Activated CD4-positive, alpha-beta T cell treated with anti-CD3 and anti-CD28 coated beads, Interleukin-2, amount 50 U/mL, for 48 hours (primary cell): ENCODE results near the gene MILR1.
"Not testable (repeated sequence)": the region's sequence is repeated elsewhere in the genome, so short reads cannot be mapped to it uniquely, and the experiment has no call there.

Experiments
- DNase-seq, 2 experiments: peaks; one replicate each; pipeline ENCODE4 v3.0.0-alpha.2; 2020

The MILR1 gene

GRCh38 chr17:64477849-64478248 is 28.9 kb downstream of the MILR1 start:
- DNase-seq = no peak

- no peak for DNase-seq
Observed at GRCh38 chr17:64480951-64481350, 32.0 kb downstream of the MILR1 start.

GRCh38 chr17:64484380-64484779 is 35.5 kb downstream of the MILR1 start:
- no peak for DNase-seq

GRCh38 chr17:64488301-64488700 is 39.4 kb downstream of the MILR1 start:
- DNase-seq = no peak

- peak; percentile 56 to 67 for DNase-seq
Observed at GRCh38 chr17:64491034-64491860, 42.3 kb downstream of the MILR1 start.

GRCh38 chr17:64491994-64492393 is 43.1 kb downstream of the MILR1 start:
- no peak for DNase-seq

GRCh38 chr17:64492481-64493109 is 43.7 kb downstream of the MILR1 start:
- DNase-seq = no peak

- DNase-seq = no peak
Observed at GRCh38 chr17:64494121-64494520, 45.2 kb downstream of the MILR1 start.

- DNase-seq = not testable (repeated sequence)
Observed at GRCh38 chr17:64495300-64495699, 46.4 kb downstream of the MILR1 start.

- no peak for DNase-seq
Observed at GRCh38 chr17:64496348-64496785, 47.5 kb downstream of the MILR1 start.

GRCh38 chr17:64496786-64497564 is 48.1 kb downstream of the MILR1 start, which contains the start of gene POLG2:
Gene POLG2 (minus strand): TSS chr17:64497054. CDS start chr17:64496968, 86 bp downstream.
- DNase-seq = peak; percentile 94 to 96

GRCh38 chr17:64497565-64498035 is 48.7 kb downstream of the MILR1 start:
- DNase-seq = no peak

- DNase-seq = no peak
Observed at GRCh38 chr17:64498308-64499203, 49.6 kb downstream of the MILR1 start.

- no peak for DNase-seq
Observed at GRCh38 chr17:64499805-64500486, 51.0 kb downstream of the MILR1 start.

- no peak for DNase-seq
Observed at GRCh38 chr17:64500487-64500859, 51.6 kb downstream of the MILR1 start.

- no peak for DNase-seq
Observed at GRCh38 chr17:64500862-64501765, 52.2 kb downstream of the MILR1 start.

- no peak for DNase-seq
Observed at GRCh38 chr17:64502021-64502420, 53.1 kb downstream of the MILR1 start.

GRCh38 chr17:64502809-64503208 is 53.9 kb downstream of the MILR1 start:
- DNase-seq = no peak

- DNase-seq = no peak
Observed at GRCh38 chr17:64503341-64503740, 54.4 kb downstream of the MILR1 start.
